CD14-positive monocyte (primary cell): ENCODE data around the gene CBLB. TPM values are rescaled to one million over a fixed set of nuclear protein-coding genes. Genes with fewer than 3 reads are reported as not detected.

Experiments
- DNase-seq, 3 donors: peaks; one replicate each; pipeline ENCODE4 v3.0.0-alpha.2; 2011 to 2022
- H2AFZ ChIP-seq: 2 replicates; pipeline ENCODE4 v1.6.0; 2012; ENCODE audit warnings: mild to moderate bottlenecking, low read depth, low read length, inconsistent platforms; ENCODE audit not compliant: insufficient read depth, poor library complexity, severe bottlenecking
- H3K27ac ChIP-seq, 2 donors: 1 replicate in 1 of 2; 2 replicates in 1 of 2; pipeline ENCODE4 v1.5.1; 2012 to 2013; ENCODE audit warnings: low read length in 2 of 2, control low read depth in 1 of 2, inconsistent platforms in 1 of 2, low read depth in 1 of 2, mild to moderate bottlenecking in 1 of 2
- H3K27me3 ChIP-seq, 2 donors: one replicate each; pipeline versions ENCODE4 v1.6.0 to v1.6.1; 2011 to 2013; ENCODE audit warnings: low read length in 2 of 2; ENCODE audit not compliant: control insufficient read depth in 2 of 2, insufficient read depth in 2 of 2
- H3K36me3 ChIP-seq, 2 donors: replicated peaks in 1 of 2; 1 replicate in 1 of 2; 2 replicates in 1 of 2; pipeline versions ENCODE4 v1.5.1 to v1.6.1; 2012 to 2013; ENCODE audit warnings: low read length in 2 of 2, control low read depth in 1 of 2, inconsistent platforms in 1 of 2, mild to moderate bottlenecking in 1 of 2; ENCODE audit not compliant: insufficient read depth in 2 of 2, control insufficient read depth in 1 of 2
- H3K4me1 ChIP-seq, 2 donors: 1 replicate in 1 of 2; 2 replicates in 1 of 2; pipeline versions ENCODE4 v1.5.1 to v1.6.1; 2012 to 2013; ENCODE audit warnings: low read length in 2 of 2, control low read depth in 1 of 2, inconsistent platforms in 1 of 2, mild to moderate bottlenecking in 1 of 2, moderate library complexity in 1 of 2; ENCODE audit not compliant: insufficient read depth in 2 of 2, control insufficient read depth in 1 of 2
- H3K4me2 ChIP-seq: replicated peaks from 2 replicates; pipeline ENCODE3; 2012; ENCODE audit warnings: low read length, moderate library complexity, mild to moderate bottlenecking; ENCODE audit not compliant: poor library complexity, severe bottlenecking; ENCODE audit errors: extremely low read depth
- H3K4me3 ChIP-seq, 3 experiments: fragments of 200-600 bp in 1 of 3; sonication (generic) in 1 of 3; replicated peaks in 1 of 3; 1 replicate in 2 of 3; 2 replicates in 1 of 3; pipeline ENCODE4 v1.5.1; 2011 to 2013; ENCODE audit warnings: low read length in 3 of 3, mild to moderate bottlenecking in 3 of 3, control low read depth in 2 of 3, low read depth in 2 of 3, inconsistent platforms in 1 of 3, moderate library complexity in 1 of 3
- H3K79me2 ChIP-seq: 2 replicates; pipeline ENCODE4 v1.6.0; 2012; ENCODE audit warnings: mild to moderate bottlenecking, control low read depth, inconsistent platforms, low read length, moderate library complexity; ENCODE audit not compliant: insufficient read depth
- H3K9ac ChIP-seq: 2 replicates; pipeline ENCODE4 v1.6.0; 2017; ENCODE audit warnings: low read length, mild to moderate bottlenecking; ENCODE audit not compliant: insufficient read depth, poor library complexity, severe bottlenecking
- H3K9me3 ChIP-seq, 2 donors: replicated peaks in 1 of 2; 1 replicate in 1 of 2; 2 replicates in 1 of 2; pipeline versions ENCODE4 v1.5.1 to v1.6.1; 2012 to 2013; ENCODE audit warnings: low read length in 2 of 2, control low read depth in 1 of 2; ENCODE audit not compliant: control insufficient read depth in 1 of 2, insufficient read depth in 1 of 2
- H4K20me1 ChIP-seq: 2 replicates; pipeline ENCODE4 v1.6.0; 2012; ENCODE audit warnings: mild to moderate bottlenecking, low read length, control low read depth, moderate library complexity; ENCODE audit not compliant: insufficient read depth
- H3K27ac Mint-ChIP-seq, 7 donors: one replicate each; pipeline ENCODE4 v1.8.0; 2020; ENCODE audit warnings: mild to moderate bottlenecking in 7 of 7, mixed read lengths in 7 of 7, moderate library complexity in 6 of 7, inconsistent platforms in 2 of 7
- H3K27me3 Mint-ChIP-seq, 3 donors: one replicate each; pipeline ENCODE4 v1.8.0; 2021 to 2022; ENCODE audit warnings: low read depth in 3 of 3, mild to moderate bottlenecking in 3 of 3, mixed read lengths in 3 of 3, moderate library complexity in 3 of 3, inconsistent platforms in 1 of 3
- H3K36me3 Mint-ChIP-seq, 2 donors: one replicate each; pipeline ENCODE4 v1.8.0; 2020; ENCODE audit warnings: mixed read lengths in 2 of 2, inconsistent platforms in 1 of 2, mild to moderate bottlenecking in 1 of 2
- H3K4me1 Mint-ChIP-seq: one replicate; pipeline ENCODE4 v1.8.0; 2020; ENCODE audit warnings: mild to moderate bottlenecking, mixed read lengths
- H3K4me3 Mint-ChIP-seq, 2 donors: one replicate each; pipeline ENCODE4 v1.8.0; 2020; ENCODE audit warnings: mild to moderate bottlenecking in 2 of 2, mixed read lengths in 2 of 2, moderate library complexity in 1 of 2
- H3K9me3 Mint-ChIP-seq, 7 donors: one replicate each; pipeline ENCODE4 v1.8.0; 2020 to 2022; ENCODE audit warnings: mixed read lengths in 7 of 7, mild to moderate bottlenecking in 6 of 7, moderate library complexity in 6 of 7, inconsistent platforms in 2 of 7
- WGBS: methylation state at CpG from one replicate; pipeline ENCODE4 v1.1.5; 2013; ENCODE audit warnings: missing lambda C conversion rate; ENCODE audit not compliant: insufficient coverage; 5-methylcytosine and 5-hydroxymethylcytosine counted together
- intact Hi-C, 2 donors: fragments of 100-400 bp; cut with micrococcal nuclease; formaldehyde crosslinking; loops; one replicate each; pipeline versions ENCODE4 v1.15.0 to v1.15.1; 2023
- polyA plus RNA-seq, 3 donors: library from polyadenylated mRNA; depleted of rRNA in 1 of 3; unstranded in 2 of 3; stranded (reverse) in 1 of 3; fragments of 300-500 nt in 2 of 3; fragments of >200 nt in 1 of 3; fragmentation: Illumina TruSeq in 2 of 3; gene quantifications; 1 replicate in 2 of 3; 2 replicates in 1 of 3; pipeline ENCODE4 v1.2.3, GENCODE V29; 2012 to 2021
- TF ChIP-seq, protein P1 (sequence below): fragments of 200-600 bp; IDR thresholded peaks from one replicate; pipeline ENCODE4 v1.8.0; 2022; ENCODE audit warnings: antibody characterized with exemption, mild to moderate bottlenecking

Gene CBLB
- polyA plus RNA-seq, 3 donors: 1.6 to 8.1 (median 3.6) TPM

DNA sequence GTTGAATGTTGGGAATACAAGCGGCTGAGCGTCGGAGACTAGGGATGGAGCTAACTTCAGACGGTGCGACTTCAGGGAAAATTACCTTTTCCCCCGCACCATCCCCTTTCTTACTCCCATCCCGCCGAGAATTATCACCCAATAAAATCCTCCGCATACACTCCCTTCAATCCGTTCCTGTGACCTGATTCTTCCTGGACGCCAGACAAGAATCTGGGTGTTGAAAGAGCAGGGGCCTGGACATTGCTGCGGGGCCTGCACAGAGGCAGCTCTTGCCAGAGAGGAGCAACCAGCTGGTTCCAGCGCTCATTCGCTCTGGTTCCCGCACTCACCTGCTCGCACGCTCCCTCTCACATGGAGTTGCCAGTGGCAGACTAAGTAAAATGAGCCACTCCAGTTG is 260.2 kb downstream of the CBLB start:
- H2AFZ ChIP-seq: no peak overlapping the region
- no peaks in the 10 kb centered on the region for H3K4me1 ChIP-seq
- WGBS: 92% methylated on average over 11 of the region's 17 CpGs
- H3K27ac Mint-ChIP-seq: no peak overlapping the region
- no peaks in the 10 kb centered on the region for H3K79me2 ChIP-seq
- H3K27ac ChIP-seq: no peak overlapping the region
- H3K4me2 ChIP-seq: no peak overlapping the region
- H3K9me3 ChIP-seq: no peaks in the 10 kb centered on the region
- H3K4me1 Mint-ChIP-seq: no peaks in the 10 kb centered on the region
- H3K4me3 ChIP-seq: no peak overlapping the region
- H3K27me3 Mint-ChIP-seq: no peaks in the 10 kb centered on the region
- TF ChIP-seq, protein P1, sequence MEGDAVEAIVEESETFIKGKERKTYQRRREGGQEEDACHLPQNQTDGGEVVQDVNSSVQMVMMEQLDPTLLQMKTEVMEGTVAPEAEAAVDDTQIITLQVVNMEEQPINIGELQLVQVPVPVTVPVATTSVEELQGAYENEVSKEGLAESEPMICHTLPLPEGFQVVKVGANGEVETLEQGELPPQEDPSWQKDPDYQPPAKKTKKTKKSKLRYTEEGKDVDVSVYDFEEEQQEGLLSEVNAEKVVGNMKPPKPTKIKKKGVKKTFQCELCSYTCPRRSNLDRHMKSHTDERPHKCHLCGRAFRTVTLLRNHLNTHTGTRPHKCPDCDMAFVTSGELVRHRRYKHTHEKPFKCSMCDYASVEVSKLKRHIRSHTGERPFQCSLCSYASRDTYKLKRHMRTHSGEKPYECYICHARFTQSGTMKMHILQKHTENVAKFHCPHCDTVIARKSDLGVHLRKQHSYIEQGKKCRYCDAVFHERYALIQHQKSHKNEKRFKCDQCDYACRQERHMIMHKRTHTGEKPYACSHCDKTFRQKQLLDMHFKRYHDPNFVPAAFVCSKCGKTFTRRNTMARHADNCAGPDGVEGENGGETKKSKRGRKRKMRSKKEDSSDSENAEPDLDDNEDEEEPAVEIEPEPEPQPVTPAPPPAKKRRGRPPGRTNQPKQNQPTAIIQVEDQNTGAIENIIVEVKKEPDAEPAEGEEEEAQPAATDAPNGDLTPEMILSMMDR: no peak
- no peak overlapping the region for H3K4me3 Mint-ChIP-seq
- H4K20me1 ChIP-seq: no peaks in the 10 kb centered on the region
- H3K9ac ChIP-seq: no peak overlapping the region
- no peaks in the 10 kb centered on the region for H3K27me3 ChIP-seq
- H3K9me3 Mint-ChIP-seq: peaks cover 2 to 22% (median 6%) of the 10 kb centered on the region in 7 donors
- DNase-seq: no peak
- H3K36me3 Mint-ChIP-seq: no peaks in the 10 kb centered on the region
- intact Hi-C loops: no loop called here
- H3K36me3 ChIP-seq: no peaks in the 10 kb centered on the region

DNA sequence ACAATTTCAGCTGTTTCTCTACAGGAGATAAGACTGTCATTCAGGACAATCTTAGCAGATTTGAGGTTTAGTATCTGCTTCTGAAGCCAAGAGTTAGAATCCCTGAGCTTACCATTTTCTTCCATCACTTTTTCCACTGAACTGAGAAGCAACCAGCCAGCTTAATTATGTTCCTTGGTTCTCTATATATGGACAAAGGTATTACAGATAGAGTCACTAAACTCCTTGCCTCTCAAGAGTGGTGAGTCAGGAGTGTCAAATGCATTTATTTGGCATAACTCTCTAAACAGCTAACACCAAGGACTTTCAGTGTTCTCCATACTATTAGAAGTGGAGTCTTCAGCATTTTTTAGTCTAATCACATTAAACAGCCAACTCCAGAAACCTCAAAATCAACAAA is 262.8 kb downstream of the CBLB start:
- H3K4me3 Mint-ChIP-seq: no peak overlapping the region
- intact Hi-C loops: no loop called here
- no peaks in the 10 kb centered on the region for H3K4me1 Mint-ChIP-seq

More for the DNA sequence above, 262.8 kb downstream of the CBLB start:
- Histone ChIP-seq H3K9me3 (no peaks in the 10 kb centered on the region), H3K36me3 (no peaks in the 10 kb centered on the region), H3K4me2 (no peak overlapping the region), H3K4me3 (no peak overlapping the region), H3K4me1 (no peaks in the 10 kb centered on the region), H3K27ac (no peak overlapping the region), H3K9ac (no peak overlapping the region), H3K79me2 (no peaks in the 10 kb centered on the region), H2AFZ (no peak overlapping the region), H3K27me3 (no peaks in the 10 kb centered on the region), H4K20me1 (no peaks in the 10 kb centered on the region)
- H3K27ac Mint-ChIP-seq: no peak overlapping the region
- no peaks in the 10 kb centered on the region for H3K27me3 Mint-ChIP-seq
- peaks cover 4 to 26% (median 13%) of the 10 kb centered on the region in 7 donors for H3K9me3 Mint-ChIP-seq
- no peaks in the 10 kb centered on the region for H3K36me3 Mint-ChIP-seq
- DNase-seq: no peak
- TF ChIP-seq, protein P1: no peak
